GM18511 (cell line): ENCODE data around the gene NRN1L.
"Not testable (repeated sequence)": the region's sequence is repeated elsewhere in the genome, so short reads cannot be mapped to it uniquely, and the experiment has no call there.

Experiments used
- ATAC-seq: cut with Tn5 transposase; IDR thresholded peaks from one replicate; pipeline ENCODE4 v1.9.1; 2021; ENCODE audit warnings: mild to moderate bottlenecking, moderate library complexity; ENCODE audit not compliant: unreplicated experiment

The NRN1L gene

GRCh38 chr16:67860589-67861398, 23.9 kb upstream of the NRN1L start:
- no peak for ATAC-seq

DNA sequence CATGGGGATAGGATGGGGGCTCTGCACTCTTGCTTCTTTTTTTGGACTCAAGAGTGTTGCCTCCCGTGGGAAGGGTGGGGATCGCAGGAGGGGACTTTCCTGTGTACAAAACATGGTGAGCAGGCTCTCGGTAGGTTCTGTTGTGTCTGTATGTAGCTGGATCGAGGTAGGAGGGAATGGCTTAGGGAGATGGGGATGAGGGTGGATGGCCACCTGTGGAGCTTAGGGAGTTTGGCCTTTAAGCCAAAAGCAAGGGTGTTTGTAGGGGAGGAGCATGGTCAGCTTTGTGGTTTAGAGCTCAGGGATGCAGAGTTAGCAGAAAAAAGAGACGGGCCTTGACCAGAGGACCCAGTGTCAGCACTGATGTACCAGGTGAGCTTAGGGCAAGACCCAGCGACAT, 22.8 kb upstream of the NRN1L start:
- ATAC-seq = no peak

DNA sequence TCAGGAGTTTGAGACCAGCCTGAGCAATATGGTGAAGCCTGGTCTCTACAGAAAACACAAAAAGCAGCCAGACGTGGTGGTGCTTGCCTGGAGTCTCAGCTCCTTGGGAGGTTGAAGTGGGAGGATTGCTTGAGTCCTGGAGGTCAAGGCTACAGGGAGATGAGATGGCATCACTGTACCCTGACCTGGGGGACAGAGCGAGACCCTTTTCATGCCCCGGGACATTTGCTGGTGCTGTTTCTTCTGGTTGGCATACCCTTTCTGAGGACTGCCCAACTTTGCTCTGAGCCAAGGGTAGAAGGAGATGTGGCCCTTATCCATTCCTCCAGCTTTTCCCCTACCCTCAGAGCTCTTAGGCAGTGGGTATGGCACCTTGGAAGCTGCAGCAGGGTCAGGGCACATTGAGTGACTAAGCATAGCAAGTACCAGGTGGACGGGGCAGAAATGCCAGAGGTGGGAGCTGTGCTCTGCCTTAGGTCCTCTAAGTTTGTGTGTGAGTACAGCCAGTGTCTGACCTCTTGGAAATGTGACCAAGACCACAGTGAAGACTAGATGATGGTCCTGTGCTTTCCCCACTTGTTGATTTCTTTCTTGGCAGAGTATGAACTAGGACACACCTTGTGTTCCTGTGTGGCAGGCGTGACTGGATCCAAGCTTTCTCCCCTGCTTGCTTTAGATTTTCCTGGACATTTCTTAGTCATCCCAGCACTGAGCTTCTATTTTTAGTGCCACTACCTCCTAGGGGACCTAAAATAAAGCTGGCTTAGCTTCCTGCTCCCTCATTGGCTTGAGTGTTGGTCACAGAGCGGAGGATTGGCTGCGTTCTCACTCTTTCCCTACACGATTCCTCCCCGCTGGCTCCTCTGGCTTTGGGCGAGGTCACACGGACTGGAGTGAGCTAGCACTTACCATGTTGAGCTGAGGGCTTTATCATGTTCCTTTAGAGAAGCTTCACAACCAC, 21.8 kb upstream of the NRN1L start:
- no peak for ATAC-seq

- not testable (repeated sequence) for ATAC-seq
Observed at GRCh38 chr16:67864044-67864443, 20.6 kb upstream of the NRN1L start.

- no peak for ATAC-seq
Observed at GRCh38 chr16:67864594-67864993, 20.1 kb upstream of the NRN1L start.

- ATAC-seq = no peak
Observed at GRCh38 chr16:67865318-67865717, 19.4 kb upstream of the NRN1L start.

GRCh38 chr16:67868290-67868689, 16.4 kb upstream of the NRN1L start:
- no peak for ATAC-seq

DNA sequence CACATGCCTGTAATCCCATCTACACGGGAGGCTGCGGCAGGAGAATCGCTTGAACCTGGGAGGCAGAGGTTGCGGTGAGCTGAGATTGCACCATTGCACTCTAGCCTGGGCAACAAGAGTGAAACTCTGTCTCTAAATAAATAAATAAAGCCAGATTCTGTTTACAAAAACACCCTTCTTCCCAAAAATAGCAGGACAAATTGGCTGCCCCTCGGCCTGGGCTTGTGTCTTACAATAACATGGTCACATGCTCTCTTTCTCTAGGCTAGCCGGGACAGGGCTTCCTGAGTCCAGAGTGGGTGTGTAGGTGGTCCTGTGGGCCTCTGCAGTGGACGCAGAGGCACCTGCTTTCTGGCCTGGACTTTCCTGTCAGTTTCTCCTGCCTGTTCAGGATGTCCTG, 15.0 kb upstream of the NRN1L start:
- no peak for ATAC-seq

GRCh38 chr16:67871256-67871655, 13.4 kb upstream of the NRN1L start:
- ATAC-seq = no peak

- no peak for ATAC-seq
Observed at GRCh38 chr16:67872131-67872630, 12.5 kb upstream of the NRN1L start.

DNA sequence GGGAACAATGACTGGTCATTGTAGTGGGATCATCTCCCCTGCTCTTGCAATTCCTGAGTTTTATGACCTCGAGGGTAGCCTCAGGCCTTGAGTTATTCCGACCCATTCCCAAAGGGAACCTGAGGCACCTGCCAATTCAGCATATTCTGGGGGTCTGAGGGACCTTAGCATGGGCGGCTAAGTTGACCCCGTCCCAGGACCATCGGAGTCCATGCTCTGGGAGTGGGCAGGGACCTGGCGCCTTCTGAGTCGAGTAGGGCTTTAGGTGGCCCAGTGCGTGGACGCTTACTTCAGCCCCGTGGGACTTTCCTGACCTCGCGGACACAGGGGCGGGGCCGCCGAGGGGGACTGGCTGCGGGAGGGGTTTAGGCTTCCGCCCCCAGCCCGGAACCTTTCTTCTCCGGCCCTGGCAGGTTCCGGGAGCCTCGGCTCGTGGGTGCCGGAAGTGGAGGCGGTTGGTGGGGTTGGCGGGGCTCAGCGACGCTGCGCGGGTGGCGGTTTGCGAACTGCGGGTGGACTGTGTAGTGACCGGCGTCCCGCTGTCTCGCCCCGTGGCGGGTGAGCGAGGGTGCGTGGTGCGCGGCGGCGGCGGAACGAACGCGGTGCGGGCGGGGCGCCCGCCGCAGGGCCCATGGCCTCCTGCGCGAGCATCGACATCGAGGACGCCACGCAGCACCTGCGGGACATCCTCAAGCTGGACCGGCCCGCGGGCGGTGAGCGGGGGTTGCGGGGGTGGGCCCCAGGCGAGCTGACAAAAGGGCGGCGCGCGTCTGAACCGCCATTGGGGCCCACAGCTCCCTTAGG, 11.9 kb upstream of the NRN1L start, which contains the start of gene EDC4:
Gene EDC4, plus strand, starts transcription at position 422 of the 804 bp plus-strand sequence. Its CDS starts 210 bp downstream, at position 632.
- ATAC-seq = peak; percentile 91

DNA sequence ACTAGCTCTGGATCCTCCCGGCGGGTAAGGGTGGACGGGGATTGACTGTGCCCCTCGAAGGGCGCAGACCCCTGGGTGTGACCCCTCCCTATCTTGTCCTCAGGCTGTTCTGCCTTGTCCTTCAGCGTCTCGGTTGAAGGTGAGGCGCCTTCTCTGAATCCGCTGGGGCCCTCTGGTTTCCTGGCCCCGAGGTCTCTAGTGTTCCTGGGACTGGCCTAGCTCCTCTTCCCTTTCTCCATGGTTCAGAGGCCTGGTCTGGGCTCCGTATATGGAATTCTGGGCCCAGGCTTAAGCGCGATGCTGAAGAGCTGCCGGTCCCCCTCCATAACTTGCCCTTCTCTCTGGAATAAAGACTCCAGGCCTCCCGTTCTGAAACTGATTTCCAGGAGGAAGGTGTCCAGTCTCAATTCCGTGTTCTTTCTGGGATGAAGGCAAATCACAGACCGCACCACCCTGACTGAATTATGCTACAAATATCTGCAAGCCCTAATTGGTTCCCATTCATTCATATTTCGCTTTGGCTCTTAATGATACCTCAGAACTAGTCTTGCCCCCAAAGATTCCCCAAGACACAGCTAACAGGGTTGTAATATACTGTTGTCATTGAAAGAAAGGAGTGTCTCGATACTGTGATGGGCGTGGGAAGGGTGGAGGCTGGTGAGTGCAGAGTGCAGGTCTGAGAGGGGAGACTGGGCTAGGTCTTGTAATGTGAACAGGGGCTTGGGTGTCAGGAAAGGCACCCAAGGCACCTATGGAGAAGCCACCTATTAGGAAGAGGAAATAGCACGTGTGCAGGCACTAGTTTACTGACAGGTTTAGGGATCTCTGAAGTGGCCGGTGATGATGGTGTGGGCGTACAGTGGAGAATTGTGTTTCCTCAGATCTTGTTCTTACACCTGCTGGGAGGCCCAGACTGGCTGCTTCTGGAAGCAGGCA, 11.0 kb upstream of the NRN1L start:
- no peak for ATAC-seq

DNA sequence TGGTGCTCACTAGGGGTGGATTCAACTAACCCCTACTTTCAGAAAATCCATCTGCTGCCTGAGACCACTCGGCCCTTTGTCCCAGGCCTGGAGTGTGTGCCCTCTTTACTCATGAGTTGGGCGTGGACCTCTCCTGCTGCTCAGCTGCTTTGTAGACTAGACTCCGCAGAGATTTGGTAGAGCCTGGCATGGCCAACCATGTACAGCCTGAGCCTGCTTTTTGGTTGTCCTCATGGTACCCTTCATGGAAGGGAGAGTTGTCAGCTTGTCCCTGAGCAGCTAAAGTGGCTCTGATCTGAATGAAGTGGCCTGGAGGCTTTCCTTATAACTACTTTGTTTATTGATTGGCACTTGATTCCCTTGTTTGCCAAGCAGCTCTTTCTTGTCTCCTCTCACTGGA, 10.3 kb upstream of the NRN1L start:
- no peak for ATAC-seq

DNA sequence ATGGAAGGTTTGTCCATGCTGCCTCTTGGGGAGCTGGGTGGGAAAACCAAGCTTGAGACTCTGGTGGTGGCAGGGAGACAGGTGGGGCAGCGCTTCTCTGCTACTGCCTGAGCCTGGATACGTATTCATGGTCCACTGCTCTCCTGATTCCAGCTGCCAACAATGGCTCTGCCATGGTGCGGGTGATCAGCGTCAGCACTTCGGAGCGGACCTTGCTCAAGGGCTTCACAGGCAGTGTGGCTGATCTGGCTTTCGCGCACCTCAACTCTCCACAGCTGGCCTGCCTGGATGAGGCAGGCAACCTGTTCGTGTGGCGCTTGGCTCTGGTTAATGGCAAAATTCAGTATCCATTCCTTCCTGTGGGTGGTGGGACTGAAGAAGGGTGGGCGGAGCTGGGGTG, 7.6 kb upstream of the NRN1L start:
- no peak for ATAC-seq

DNA sequence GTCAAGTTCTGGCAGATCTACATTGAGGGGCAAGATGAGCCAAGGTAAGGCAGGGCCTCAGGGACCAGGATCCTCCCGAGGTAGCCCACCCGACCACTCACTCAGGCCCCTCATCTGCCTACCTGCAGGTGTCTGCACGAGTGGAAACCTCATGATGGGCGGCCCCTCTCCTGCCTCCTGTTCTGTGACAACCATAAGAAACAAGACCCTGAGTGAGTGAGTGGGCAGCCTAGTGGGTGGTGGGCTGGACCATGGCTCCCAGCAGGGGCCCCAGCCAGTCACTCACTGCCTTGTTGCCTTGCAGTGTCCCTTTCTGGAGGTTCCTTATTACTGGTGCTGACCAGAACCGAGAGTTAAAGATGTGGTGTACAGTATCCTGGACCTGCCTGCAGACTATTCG, 6.5 kb upstream of the NRN1L start:
- no peak for ATAC-seq

DNA sequence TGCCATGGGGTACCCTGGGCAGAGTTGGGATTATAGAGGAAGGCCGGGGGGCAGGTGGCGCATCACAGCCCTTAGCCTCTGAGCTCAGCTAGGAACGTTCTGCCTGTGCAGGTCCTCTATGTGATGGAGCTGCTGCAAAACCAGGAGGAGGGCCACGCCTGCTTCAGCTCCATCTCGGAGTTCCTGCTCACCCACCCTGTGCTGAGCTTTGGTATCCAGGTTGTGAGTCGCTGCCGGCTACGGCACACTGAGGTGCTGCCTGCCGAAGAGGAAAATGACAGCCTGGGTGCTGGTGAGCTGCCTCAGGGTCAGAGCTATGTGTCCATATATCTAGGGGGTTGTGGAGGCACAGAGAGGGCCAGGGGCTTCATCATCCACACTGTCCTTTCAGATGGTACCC, 5.8 kb upstream of the NRN1L start:
- ATAC-seq = no peak

- ATAC-seq = no peak
Observed at GRCh38 chr16:67879462-67879861, 5.2 kb upstream of the NRN1L start.

DNA sequence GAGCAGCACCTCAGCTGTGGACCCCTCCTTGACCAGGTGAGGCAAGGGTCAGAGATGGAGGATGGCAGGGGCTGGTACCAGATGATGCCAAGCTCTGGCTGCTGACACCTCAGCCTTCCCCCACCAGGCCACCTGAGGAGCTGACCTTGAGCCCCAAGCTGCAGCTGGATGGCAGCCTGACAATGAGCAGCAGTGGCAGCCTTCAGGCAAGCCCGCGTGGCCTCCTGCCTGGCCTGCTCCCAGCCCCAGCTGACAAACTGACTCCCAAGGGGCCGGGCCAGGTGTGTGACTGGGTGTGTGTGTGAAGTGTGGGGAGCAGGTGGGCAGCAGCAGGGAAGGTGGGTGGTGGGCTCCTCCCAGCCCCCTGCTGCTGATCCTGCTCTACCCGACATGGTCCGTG, 4.7 kb upstream of the NRN1L start:
- no peak for ATAC-seq

- no peak for ATAC-seq
Observed at GRCh38 chr16:67880584-67880983, 4.1 kb upstream of the NRN1L start.
